ENCODE measurements around the gene PLXND1.
"Not testable (repeated sequence)": the region's sequence is repeated elsewhere in the genome, so short reads cannot be mapped to it uniquely, and the experiment has no call there.

PLXND1 gene

GRCh38 chr3:129558772-129559564 is 47.5 kb downstream of the PLXND1 start:
- DNase-seq (ENCODE audit: low read depth) = no peak
- no peak overlapping the region for H3K4me3 ChIP-seq (ENCODE audit: low read depth, low read length)

GRCh38 chr3:129558081-129558771 is 48.2 kb downstream of the PLXND1 start:
- H3K4me3 ChIP-seq (ENCODE audit: low read depth, low read length) = no peak overlapping the region
- no peak for DNase-seq (ENCODE audit: low read depth)

GRCh38 chr3:129557548-129557894 is 49.0 kb downstream of the PLXND1 start:
- H3K4me3 ChIP-seq (ENCODE audit: low read depth, low read length) = no peak overlapping the region
- DNase-seq (ENCODE audit: low read depth) = no peak

GRCh38 chr3:129556890-129557547 is 49.5 kb downstream of the PLXND1 start:
- no peak for DNase-seq (ENCODE audit: low read depth)
- no peak overlapping the region for H3K4me3 ChIP-seq (ENCODE audit: low read depth, low read length)

- DNase-seq (ENCODE audit: low read depth) = no peak
- no peak overlapping the region for H3K4me3 ChIP-seq (ENCODE audit: low read depth, low read length)
Measured at GRCh38 chr3:129556358-129556695, 50.1 kb downstream of the PLXND1 start.

- DNase-seq (ENCODE audit: low read depth) = no peak
- H3K4me3 ChIP-seq (ENCODE audit: low read depth, low read length) = no peak overlapping the region
Measured at GRCh38 chr3:129555616-129556357, 50.7 kb downstream of the PLXND1 start.

- DNase-seq (ENCODE audit: low read depth) = no peak
- no peak overlapping the region for H3K4me3 ChIP-seq (ENCODE audit: low read depth, low read length)
Measured at GRCh38 chr3:129555153-129555550, 51.3 kb downstream of the PLXND1 start.

- peak; percentile 30 for DNase-seq (ENCODE audit: low read depth)
- no peak overlapping the region for H3K4me3 ChIP-seq (ENCODE audit: low read depth, low read length)
Measured at GRCh38 chr3:129554356-129555152, 51.9 kb downstream of the PLXND1 start.

- DNase-seq (ENCODE audit: low read depth) = no peak
- no peak overlapping the region for H3K4me3 ChIP-seq (ENCODE audit: low read depth, low read length)
Measured at GRCh38 chr3:129553719-129554118, 52.8 kb downstream of the PLXND1 start.

- H3K4me3 ChIP-seq (ENCODE audit: low read depth, low read length) = no peak overlapping the region
- no peak for DNase-seq (ENCODE audit: low read depth)
Measured at GRCh38 chr3:129553171-129553570, 53.3 kb downstream of the PLXND1 start.

GRCh38 chr3:129552287-129553050 is 54.0 kb downstream of the PLXND1 start:
- no peak overlapping the region for H3K4me3 ChIP-seq (ENCODE audit: low read depth, low read length)
- no peak for DNase-seq (ENCODE audit: low read depth)

GRCh38 chr3:129549805-129550204 is 56.7 kb downstream of the PLXND1 start:
- no peak for DNase-seq (ENCODE audit: low read depth)
- H3K4me3 ChIP-seq (ENCODE audit: low read depth, low read length) = no peak overlapping the region

GRCh38 chr3:129549006-129549800 is 57.3 kb downstream of the PLXND1 start:
- no peak for DNase-seq (ENCODE audit: low read depth)
- no peak overlapping the region for H3K4me3 ChIP-seq (ENCODE audit: low read depth, low read length)

- H3K4me3 ChIP-seq (ENCODE audit: low read depth, low read length) = no peak overlapping the region
- no peak for DNase-seq (ENCODE audit: low read depth)
Measured at GRCh38 chr3:129548104-129548965, 58.1 kb downstream of the PLXND1 start.

- DNase-seq (ENCODE audit: low read depth) = no peak
- H3K4me3 ChIP-seq (ENCODE audit: low read depth, low read length) = no peak overlapping the region
Measured at GRCh38 chr3:129547241-129547640, 59.2 kb downstream of the PLXND1 start.

GRCh38 chr3:129545951-129546350 is 60.5 kb downstream of the PLXND1 start:
- H3K4me3 ChIP-seq (ENCODE audit: low read depth, low read length); DNase-seq (ENCODE audit: low read depth): not testable (repeated sequence)

GRCh38 chr3:129543999-129544398 is 62.5 kb downstream of the PLXND1 start:
- H3K4me3 ChIP-seq (ENCODE audit: low read depth, low read length) = no peak overlapping the region
- no peak for DNase-seq (ENCODE audit: low read depth)

Data from skeletal muscle cell (primary cell).